ENCODE measurements around the gene PTK6. TPM values are rescaled to one million over a fixed set of nuclear protein-coding genes. Genes with fewer than 3 reads are reported as not detected.

PTK6 gene
- total and polyA plus RNA-seq, 2 of the 13 experiments (the other 11 are each of a cell fraction or from before 2014, with no cell fraction given), result 0.08 TPM; not detected in 1

- TF ChIP-seq, protein P1, sequence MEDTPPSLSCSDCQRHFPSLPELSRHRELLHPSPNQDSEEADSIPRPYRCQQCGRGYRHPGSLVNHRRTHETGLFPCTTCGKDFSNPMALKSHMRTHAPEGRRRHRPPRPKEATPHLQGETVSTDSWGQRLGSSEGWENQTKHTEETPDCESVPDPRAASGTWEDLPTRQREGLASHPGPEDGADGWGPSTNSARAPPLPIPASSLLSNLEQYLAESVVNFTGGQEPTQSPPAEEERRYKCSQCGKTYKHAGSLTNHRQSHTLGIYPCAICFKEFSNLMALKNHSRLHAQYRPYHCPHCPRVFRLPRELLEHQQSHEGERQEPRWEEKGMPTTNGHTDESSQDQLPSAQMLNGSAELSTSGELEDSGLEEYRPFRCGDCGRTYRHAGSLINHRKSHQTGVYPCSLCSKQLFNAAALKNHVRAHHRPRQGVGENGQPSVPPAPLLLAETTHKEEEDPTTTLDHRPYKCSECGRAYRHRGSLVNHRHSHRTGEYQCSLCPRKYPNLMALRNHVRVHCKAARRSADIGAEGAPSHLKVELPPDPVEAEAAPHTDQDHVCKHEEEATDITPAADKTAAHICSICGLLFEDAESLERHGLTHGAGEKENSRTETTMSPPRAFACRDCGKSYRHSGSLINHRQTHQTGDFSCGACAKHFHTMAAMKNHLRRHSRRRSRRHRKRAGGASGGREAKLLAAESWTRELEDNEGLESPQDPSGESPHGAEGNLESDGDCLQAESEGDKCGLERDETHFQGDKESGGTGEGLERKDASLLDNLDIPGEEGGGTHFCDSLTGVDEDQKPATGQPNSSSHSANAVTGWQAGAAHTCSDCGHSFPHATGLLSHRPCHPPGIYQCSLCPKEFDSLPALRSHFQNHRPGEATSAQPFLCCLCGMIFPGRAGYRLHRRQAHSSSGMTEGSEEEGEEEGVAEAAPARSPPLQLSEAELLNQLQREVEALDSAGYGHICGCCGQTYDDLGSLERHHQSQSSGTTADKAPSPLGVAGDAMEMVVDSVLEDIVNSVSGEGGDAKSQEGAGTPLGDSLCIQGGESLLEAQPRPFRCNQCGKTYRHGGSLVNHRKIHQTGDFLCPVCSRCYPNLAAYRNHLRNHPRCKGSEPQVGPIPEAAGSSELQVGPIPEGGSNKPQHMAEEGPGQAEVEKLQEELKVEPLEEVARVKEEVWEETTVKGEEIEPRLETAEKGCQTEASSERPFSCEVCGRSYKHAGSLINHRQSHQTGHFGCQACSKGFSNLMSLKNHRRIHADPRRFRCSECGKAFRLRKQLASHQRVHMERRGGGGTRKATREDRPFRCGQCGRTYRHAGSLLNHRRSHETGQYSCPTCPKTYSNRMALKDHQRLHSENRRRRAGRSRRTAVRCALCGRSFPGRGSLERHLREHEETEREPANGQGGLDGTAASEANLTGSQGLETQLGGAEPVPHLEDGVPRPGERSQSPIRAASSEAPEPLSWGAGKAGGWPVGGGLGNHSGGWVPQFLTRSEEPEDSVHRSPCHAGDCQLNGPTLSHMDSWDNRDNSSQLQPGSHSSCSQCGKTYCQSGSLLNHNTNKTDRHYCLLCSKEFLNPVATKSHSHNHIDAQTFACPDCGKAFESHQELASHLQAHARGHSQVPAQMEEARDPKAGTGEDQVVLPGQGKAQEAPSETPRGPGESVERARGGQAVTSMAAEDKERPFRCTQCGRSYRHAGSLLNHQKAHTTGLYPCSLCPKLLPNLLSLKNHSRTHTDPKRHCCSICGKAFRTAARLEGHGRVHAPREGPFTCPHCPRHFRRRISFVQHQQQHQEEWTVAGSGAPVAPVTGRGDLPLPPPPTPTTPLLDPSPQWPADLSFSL (CRISPR knock-in tag; IDR thresholded peaks at IDR 0.05), result no peak
- TF ChIP-seq ADNP (CRISPR knock-in tag; IDR thresholded peaks at IDR 0.05) (no peak), ZSCAN5A (CRISPR knock-in tag; IDR thresholded peaks at IDR 0.05; ENCODE audit: borderline replicate concordance) (no peak), FOSL2 (CRISPR knock-in tag; IDR thresholded peaks at IDR 0.05) (no peak), ARNT (IDR thresholded peaks at IDR 0.05) (no peak), PATZ1 (CRISPR knock-in tag; IDR thresholded peaks at IDR 0.05) (peak; percentile 95), ZNF672 (CRISPR knock-in tag; IDR thresholded peaks at IDR 0.05) (no peak), CHD2 (IDR thresholded peaks at IDR 0.05; ENCODE audit: low read depth, low read length) (no peak), MED8 (CRISPR knock-in tag; IDR thresholded peaks at IDR 0.05; ENCODE audit: insufficient replicate concordance) (no peak), GABPA (IDR thresholded peaks at IDR 0.05; ENCODE audit: low read depth, low read length) (no peak), GABPA (CRISPR knock-in tag; IDR thresholded peaks at IDR 0.05; ENCODE audit: low read depth) (no peak)
- TF ChIP-seq, protein P2, sequence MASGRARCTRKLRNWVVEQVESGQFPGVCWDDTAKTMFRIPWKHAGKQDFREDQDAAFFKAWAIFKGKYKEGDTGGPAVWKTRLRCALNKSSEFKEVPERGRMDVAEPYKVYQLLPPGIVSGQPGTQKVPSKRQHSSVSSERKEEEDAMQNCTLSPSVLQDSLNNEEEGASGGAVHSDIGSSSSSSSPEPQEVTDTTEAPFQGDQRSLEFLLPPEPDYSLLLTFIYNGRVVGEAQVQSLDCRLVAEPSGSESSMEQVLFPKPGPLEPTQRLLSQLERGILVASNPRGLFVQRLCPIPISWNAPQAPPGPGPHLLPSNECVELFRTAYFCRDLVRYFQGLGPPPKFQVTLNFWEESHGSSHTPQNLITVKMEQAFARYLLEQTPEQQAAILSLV (CRISPR knock-in tag; IDR thresholded peaks at IDR 0.05; ENCODE audit: borderline replicate concordance), result no peak
- TF ChIP-seq, protein P3, sequence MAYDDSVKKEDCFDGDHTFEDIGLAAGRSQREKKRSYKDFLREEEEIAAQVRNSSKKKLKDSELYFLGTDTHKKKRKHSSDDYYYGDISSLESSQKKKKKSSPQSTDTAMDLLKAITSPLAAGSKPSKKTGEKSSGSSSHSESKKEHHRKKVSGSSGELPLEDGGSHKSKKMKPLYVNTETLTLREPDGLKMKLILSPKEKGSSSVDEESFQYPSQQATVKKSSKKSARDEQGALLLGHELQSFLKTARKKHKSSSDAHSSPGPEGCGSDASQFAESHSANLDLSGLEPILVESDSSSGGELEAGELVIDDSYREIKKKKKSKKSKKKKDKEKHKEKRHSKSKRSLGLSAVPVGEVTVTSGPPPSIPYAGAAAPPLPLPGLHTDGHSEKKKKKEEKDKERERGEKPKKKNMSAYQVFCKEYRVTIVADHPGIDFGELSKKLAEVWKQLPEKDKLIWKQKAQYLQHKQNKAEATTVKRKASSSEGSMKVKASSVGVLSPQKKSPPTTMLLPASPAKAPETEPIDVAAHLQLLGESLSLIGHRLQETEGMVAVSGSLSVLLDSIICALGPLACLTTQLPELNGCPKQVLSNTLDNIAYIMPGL (CRISPR knock-in tag; IDR thresholded peaks at IDR 0.05; ENCODE audit: borderline replicate concordance in 1 of 2, low read depth in 1 of 2), result no peak; a peak in 1 of 4 replicates
- TF ChIP-seq, protein P4, sequence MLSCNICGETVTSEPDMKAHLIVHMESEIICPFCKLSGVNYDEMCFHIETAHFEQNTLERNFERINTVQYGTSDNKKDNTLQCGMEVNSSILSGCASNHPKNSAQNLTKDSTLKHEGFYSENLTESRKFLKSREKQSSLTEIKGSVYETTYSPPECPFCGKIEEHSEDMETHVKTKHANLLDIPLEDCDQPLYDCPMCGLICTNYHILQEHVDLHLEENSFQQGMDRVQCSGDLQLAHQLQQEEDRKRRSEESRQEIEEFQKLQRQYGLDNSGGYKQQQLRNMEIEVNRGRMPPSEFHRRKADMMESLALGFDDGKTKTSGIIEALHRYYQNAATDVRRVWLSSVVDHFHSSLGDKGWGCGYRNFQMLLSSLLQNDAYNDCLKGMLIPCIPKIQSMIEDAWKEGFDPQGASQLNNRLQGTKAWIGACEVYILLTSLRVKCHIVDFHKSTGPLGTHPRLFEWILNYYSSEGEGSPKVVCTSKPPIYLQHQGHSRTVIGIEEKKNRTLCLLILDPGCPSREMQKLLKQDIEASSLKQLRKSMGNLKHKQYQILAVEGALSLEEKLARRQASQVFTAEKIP (CRISPR knock-in tag; IDR thresholded peaks at IDR 0.05; ENCODE audit: borderline replicate concordance), result no peak
Measured at GRCh38 chr20:63557481-63557891, 20.3 kb upstream of the PTK6 start (continued).

Measured in HepG2 (cell line).